H9 (cell line): Measurements from ENCODE around the gene PDE7B. TPM values are rescaled to one million over a fixed set of nuclear protein-coding genes. Genes with fewer than 3 reads are reported as not detected.

ENCODE experiments used
- DNase-seq: peaks from one replicate; pipeline ENCODE4 v3.0.0-alpha.2; 2017
- H2AFZ ChIP-seq: one replicate; pipeline ENCODE4 v1.6.1; 2013; ENCODE audit warnings: mild to moderate bottlenecking, low read length, control low read depth, moderate library complexity
- H2AK5ac ChIP-seq: 2 replicates; pipeline ENCODE4 v1.6.1; 2013; ENCODE audit warnings: low read length, control low read depth, mixed read lengths; ENCODE audit not compliant: insufficient read length
- H2BK120ac ChIP-seq: one replicate; pipeline ENCODE4 v1.6.1; 2013; ENCODE audit warnings: low read depth, mild to moderate bottlenecking, low read length, control low read depth, inconsistent platforms; ENCODE audit not compliant: poor library complexity, severe bottlenecking
- H2BK12ac ChIP-seq: 2 replicates; pipeline ENCODE4 v1.6.1; 2013; ENCODE audit warnings: low read length, control low read depth, mixed read lengths, low read depth; ENCODE audit not compliant: insufficient read length
- H2BK15ac ChIP-seq: 2 replicates; pipeline ENCODE4 v1.6.1; 2013; ENCODE audit warnings: low read depth, low read length, control low read depth
- H2BK20ac ChIP-seq: one replicate; pipeline ENCODE4 v1.6.1; 2013; ENCODE audit warnings: low read depth, mild to moderate bottlenecking, low read length, control low read depth, inconsistent platforms; ENCODE audit not compliant: poor library complexity, severe bottlenecking
- H2BK5ac ChIP-seq: 2 replicates; pipeline ENCODE4 v1.6.1; 2013; ENCODE audit warnings: low read length, control low read depth, mixed read lengths; ENCODE audit not compliant: insufficient read length
- H3K14ac ChIP-seq: 2 replicates; pipeline ENCODE4 v1.6.1; 2013; ENCODE audit warnings: low read length, control low read depth; ENCODE audit not compliant: insufficient read depth
- H3K18ac ChIP-seq: 2 replicates; pipeline ENCODE4 v1.6.1; 2013; ENCODE audit warnings: low read depth, mild to moderate bottlenecking, mixed read lengths, low read length, control low read depth; ENCODE audit not compliant: insufficient read length
- H3K23ac ChIP-seq: 2 replicates; pipeline ENCODE4 v1.6.1; 2013; ENCODE audit warnings: low read length, control low read depth, mixed read lengths, low read depth; ENCODE audit not compliant: insufficient read length
- H3K23me2 ChIP-seq: 2 replicates; pipeline ENCODE4 v1.6.1; 2013; ENCODE audit warnings: low read depth, mild to moderate bottlenecking, mixed read lengths, low read length, control low read depth; ENCODE audit not compliant: insufficient read length, poor library complexity, severe bottlenecking
- H3K27ac ChIP-seq: 2 replicates; pipeline ENCODE4 v1.5.1; 2013; ENCODE audit warnings: low read length, control low read depth, mixed read lengths, low read depth; ENCODE audit not compliant: insufficient read length
- H3K27me3 ChIP-seq: 2 replicates; pipeline ENCODE4 v1.6.1; 2013; ENCODE audit warnings: low read length, control low read depth, inconsistent platforms; ENCODE audit not compliant: insufficient read depth
- H3K4ac ChIP-seq: 2 replicates; pipeline ENCODE4 v1.6.1; 2013; ENCODE audit warnings: low read depth, mild to moderate bottlenecking, control low read depth, inconsistent platforms, low read length, moderate library complexity
- H3K4me1 ChIP-seq: 2 replicates; pipeline ENCODE4 v1.6.1; 2013; ENCODE audit warnings: low read length, control low read depth, inconsistent platforms; ENCODE audit not compliant: insufficient read depth
- H3K4me2 ChIP-seq: 2 replicates; pipeline ENCODE4 v1.6.1; 2013; ENCODE audit warnings: low read length, control low read depth, mixed read lengths; ENCODE audit not compliant: insufficient read length, insufficient read depth
- H3K56ac ChIP-seq: 2 replicates; pipeline ENCODE4 v1.6.1; 2013; ENCODE audit warnings: low read depth, mild to moderate bottlenecking, mixed read lengths, low read length, control low read depth; ENCODE audit not compliant: insufficient read length
- H3K79me1 ChIP-seq: 2 replicates; pipeline ENCODE4 v1.6.1; 2013; ENCODE audit warnings: low read depth, mild to moderate bottlenecking, moderate library complexity, low read length, control low read depth, inconsistent platforms; ENCODE audit not compliant: insufficient read depth, poor library complexity, severe bottlenecking
- H3K79me2 ChIP-seq: 2 replicates; pipeline ENCODE4 v1.6.1; 2013; ENCODE audit warnings: low read length, control low read depth, inconsistent platforms; ENCODE audit not compliant: insufficient read depth
- H3K9ac ChIP-seq: 2 replicates; pipeline ENCODE4 v1.6.1; 2013; ENCODE audit warnings: low read length, control low read depth, mixed read lengths; ENCODE audit not compliant: insufficient read length; ENCODE audit errors: extremely low read depth
- H3K9me3 ChIP-seq: one replicate; pipeline ENCODE4 v1.6.1; 2013; ENCODE audit warnings: low read depth, low read length, inconsistent platforms; ENCODE audit not compliant: control insufficient read depth
- H3T11ph ChIP-seq: one replicate; pipeline ENCODE4 v1.6.1; 2013; ENCODE audit warnings: mild to moderate bottlenecking, low read length, control low read depth, inconsistent platforms
- H4K20me1 ChIP-seq: one replicate; pipeline ENCODE4 v1.6.1; 2013; ENCODE audit not compliant: control insufficient read depth, insufficient read length, insufficient read depth
- H4K5ac ChIP-seq: 2 replicates; pipeline ENCODE4 v1.6.1; 2013; ENCODE audit warnings: low read depth, mild to moderate bottlenecking, mixed read lengths, low read length, control low read depth; ENCODE audit not compliant: insufficient read length
- H4K8ac ChIP-seq: replicated peaks from 2 replicates; pipeline ENCODE4 v1.6.1; 2013; ENCODE audit warnings: low read length, control low read depth, mixed read lengths, low read depth; ENCODE audit not compliant: insufficient read length
- H4K91ac ChIP-seq: 2 replicates; pipeline ENCODE4 v1.6.1; 2013; ENCODE audit warnings: low read depth, mild to moderate bottlenecking, moderate library complexity, mixed read lengths, low read length, control low read depth; ENCODE audit not compliant: insufficient read length
- H3K27ac Mint-ChIP-seq, 3 experiments: 2 replicates in 2 of 3; 3 replicates in 1 of 3; pipeline ENCODE4 v1.8.0; 2020 to 2021; ENCODE audit warnings: mixed read lengths in 3 of 3, mild to moderate bottlenecking in 1 of 3, moderate library complexity in 1 of 3
- H3K27me3 Mint-ChIP-seq: 2 replicates; pipeline ENCODE4 v1.8.0; 2021; ENCODE audit warnings: low read depth, mild to moderate bottlenecking, moderate library complexity, mixed read lengths
- H3K36me3 Mint-ChIP-seq, 3 experiments: 2 replicates in 2 of 3; 3 replicates in 1 of 3; pipeline ENCODE4 v1.8.0; 2020 to 2021; ENCODE audit warnings: low read depth in 3 of 3, mixed read lengths in 3 of 3; ENCODE audit not compliant: insufficient read depth in 1 of 3
- H3K4me1 Mint-ChIP-seq, 2 experiments: 2 replicates each; pipeline ENCODE4 v1.8.0; 2020; ENCODE audit warnings: mixed read lengths in 2 of 2
- H3K4me3 Mint-ChIP-seq, 2 experiments: 2 replicates in 1 of 2; 3 replicates in 1 of 2; pipeline ENCODE4 v1.8.0; 2020 to 2021; ENCODE audit warnings: mild to moderate bottlenecking in 2 of 2, mixed read lengths in 2 of 2, moderate library complexity in 1 of 2
- H3K9me3 Mint-ChIP-seq, 2 experiments: 2 replicates in 1 of 2; 3 replicates in 1 of 2; pipeline ENCODE4 v1.8.0; 2020; ENCODE audit warnings: mild to moderate bottlenecking in 2 of 2, mixed read lengths in 2 of 2, moderate library complexity in 1 of 2
- CTCF ChIP-seq: fragments of 200-600 bp; sonication (generic); conservative IDR thresholded peaks from 3 replicates; pipeline ENCODE4 v1.8.0; 2021; ENCODE audit warnings: antibody characterized with exemption, mild to moderate bottlenecking
- WGBS: extraction: QIAGEN DNeasy Blood & Tissue Kit; methylation state at CpG from one replicate; pipeline ENCODE4 v1.1.7; 2013; ENCODE audit warnings: missing lambda C conversion rate, low lambda C conversion rate, mixed read lengths; ENCODE audit not compliant: insufficient read length; ENCODE audit errors: extremely low coverage; 5-methylcytosine and 5-hydroxymethylcytosine counted together
- total RNA-seq: library from RNA; stranded (reverse); gene quantifications from 2 replicates; pipeline ENCODE4 v1.2.1, GENCODE V29; 2021

The PDE7B gene
- total RNA-seq, 1 experiment from 2014 or later = not detected

- WGBS = no CpG with 5 or more reads among the region's 5 CpGs
- no peak overlapping the region for H3K27ac ChIP-seq
These were observed 306.2 kb downstream of the PDE7B start for GRCh38 chr6:136157743-136158142.

More at GRCh38 chr6:136157743-136158142, 306.2 kb downstream of the PDE7B start:
- Histone ChIP-seq H2BK20ac (no peak overlapping the region), H3K79me2 (no peaks in the 10 kb centered on the region), H3K4me2 (no peak overlapping the region), H3K4ac (no peak overlapping the region), H3K9me3 (no peaks in the 10 kb centered on the region), H3K79me1 (no peaks in the 10 kb centered on the region), H2BK120ac (no peak overlapping the region), H3K14ac (no peak overlapping the region), H2BK5ac (no peak overlapping the region), H3K18ac (no peak overlapping the region), H4K20me1 (no peaks in the 10 kb centered on the region), H3K4me1 (no peaks in the 10 kb centered on the region), H4K5ac (no peak overlapping the region), H2BK15ac (no peak overlapping the region), H3K23ac (no peak overlapping the region), H2AFZ (no peak overlapping the region), H3K23me2 (no peaks in the 10 kb centered on the region), H2AK5ac (no peak overlapping the region), H4K8ac (no peak overlapping the region), H3K27me3 (no peaks in the 10 kb centered on the region), H3K9ac (no peak overlapping the region), H3T11ph (no peak overlapping the region), H3K56ac (no peak overlapping the region), H2BK12ac (no peak overlapping the region), H4K91ac (no peak overlapping the region)
- Mint-ChIP-seq H3K36me3 (no peaks in the 10 kb centered on the region), H3K27me3 (no peaks in the 10 kb centered on the region), H3K9me3 (peaks cover 0 to 5% of the 10 kb centered on the region in 2 experiments; a peak in 2 of 5 replicates), H3K4me3 (no peak overlapping the region), H3K4me1 (no peaks in the 10 kb centered on the region), H3K27ac (no peak overlapping the region)
- no peak for DNase-seq
- no peak for TF ChIP-seq CTCF
